ENCODE results near the gene CPXM2.

Gene CPXM2

DNA sequence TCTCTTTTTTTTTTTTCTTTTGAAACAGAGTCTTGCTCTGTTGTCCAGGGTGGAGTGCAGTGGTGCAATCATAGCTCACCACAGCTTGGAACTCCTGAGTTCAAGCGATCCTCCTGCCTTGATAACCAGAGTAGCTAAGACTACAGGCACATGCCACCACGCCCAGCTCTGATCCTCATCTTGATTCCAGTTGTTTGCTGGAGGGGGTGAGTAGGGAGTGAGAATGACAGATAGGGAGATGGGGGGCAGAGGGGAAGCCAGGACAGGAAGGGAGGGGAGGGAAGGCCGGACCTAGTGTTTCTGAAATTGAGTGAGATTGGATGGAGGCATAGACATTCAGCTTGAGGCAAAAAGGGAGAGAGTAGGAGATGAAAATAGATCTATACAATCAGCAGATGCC, 25.2 kb upstream of the CPXM2 start:
- Histone ChIP-seq H3K4me3 (ENCODE audit: low read depth in 1 of 2, low read length in 2 of 2) (no peak overlapping the region), H3K9me3 (ENCODE audit: low read length) (no peaks in the 10 kb centered on the region), H3K36me3 (ENCODE audit: insufficient read depth, low read length) (no peaks in the 10 kb centered on the region), H3K4me1 (ENCODE audit: insufficient read depth, low read length) (peaks cover 25% of the 10 kb centered on the region), H3K9ac (ENCODE audit: low read length) (no peak overlapping the region), H3K27ac (ENCODE audit: low read depth, low read length) (no peak overlapping the region), H3K27me3 (ENCODE audit: control insufficient read depth in 1 of 2, insufficient read depth in 2 of 2, low read length in 2 of 2) (no peaks in the 10 kb centered on the region)

DNA sequence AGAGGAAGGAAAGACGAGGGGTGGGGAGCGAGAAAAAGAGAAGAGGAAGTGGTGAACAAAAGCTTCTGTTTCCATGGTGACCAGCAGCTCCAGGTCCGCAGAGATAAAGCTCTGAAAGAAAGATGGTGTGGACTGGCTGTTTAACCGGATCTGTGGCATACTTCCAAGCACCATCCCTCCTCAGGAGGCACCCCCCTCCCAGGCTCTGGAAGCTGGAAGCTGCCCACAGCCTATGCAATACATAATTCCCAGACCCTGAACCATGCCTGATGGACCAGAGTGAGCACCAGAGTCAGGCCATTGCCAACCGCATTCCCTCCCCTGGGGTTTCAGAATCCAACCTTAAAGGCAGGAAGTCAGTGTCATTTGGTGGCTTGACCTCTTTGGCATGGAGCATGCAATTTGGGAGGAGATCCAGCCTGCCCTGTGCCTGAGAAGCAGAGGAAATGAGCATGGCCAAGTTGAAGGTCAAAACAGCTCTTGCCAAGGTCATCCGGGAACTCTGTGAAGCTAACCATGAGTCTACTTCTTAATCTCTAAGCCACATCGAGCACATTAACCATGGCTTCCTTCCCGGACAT, 22.2 kb upstream of the CPXM2 start:
- H3K4me1 ChIP-seq (ENCODE audit: insufficient read depth, low read length): peaks cover 44% of the 10 kb centered on the region
- no peak overlapping the region for H3K4me3 ChIP-seq (ENCODE audit: low read depth in 1 of 2, low read length in 2 of 2)
- no peaks in the 10 kb centered on the region for H3K36me3 ChIP-seq (ENCODE audit: insufficient read depth, low read length)
- H3K27me3 ChIP-seq (ENCODE audit: control insufficient read depth in 1 of 2, insufficient read depth in 2 of 2, low read length in 2 of 2): no peaks in the 10 kb centered on the region
- no peak overlapping the region for H3K9ac ChIP-seq (ENCODE audit: low read length)
- H3K27ac ChIP-seq (ENCODE audit: low read depth, low read length): peak overlapping the region; percentile 52
- no peaks in the 10 kb centered on the region for H3K9me3 ChIP-seq (ENCODE audit: low read length)

DNA sequence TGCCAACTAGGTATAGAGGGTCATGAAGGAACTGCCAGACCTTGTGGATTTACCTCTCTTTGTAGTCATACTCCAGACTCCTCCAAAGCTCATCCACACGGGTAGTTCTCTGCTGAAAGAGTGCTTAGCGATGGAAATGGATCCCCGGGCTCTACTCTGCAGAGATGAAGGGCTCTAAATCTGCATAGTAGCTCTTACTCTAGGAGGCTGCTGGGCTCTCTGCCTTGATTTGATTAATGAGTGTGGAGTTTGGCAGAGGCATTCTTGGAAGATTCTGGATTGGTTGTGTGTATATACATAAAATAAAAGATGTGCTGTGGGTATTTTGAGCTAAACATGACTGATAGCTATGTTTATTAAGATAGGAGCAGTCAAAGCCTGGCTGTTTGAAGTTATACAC, 21.3 kb upstream of the CPXM2 start:
- peak overlapping the region in 1 of 2 donors; percentile 8 for H3K4me3 ChIP-seq (ENCODE audit: low read depth in 1 of 2, low read length in 2 of 2)
- peak overlapping the region; percentile 52 for H3K27ac ChIP-seq (ENCODE audit: low read depth, low read length)
- no peaks in the 10 kb centered on the region for H3K27me3 ChIP-seq (ENCODE audit: control insufficient read depth in 1 of 2, insufficient read depth in 2 of 2, low read length in 2 of 2)
- H3K9ac ChIP-seq (ENCODE audit: low read length): no peak overlapping the region
- no peaks in the 10 kb centered on the region for H3K36me3 ChIP-seq (ENCODE audit: insufficient read depth, low read length)
- no peaks in the 10 kb centered on the region for H3K9me3 ChIP-seq (ENCODE audit: low read length)
- peaks cover 48% of the 10 kb centered on the region for H3K4me1 ChIP-seq (ENCODE audit: insufficient read depth, low read length)

DNA sequence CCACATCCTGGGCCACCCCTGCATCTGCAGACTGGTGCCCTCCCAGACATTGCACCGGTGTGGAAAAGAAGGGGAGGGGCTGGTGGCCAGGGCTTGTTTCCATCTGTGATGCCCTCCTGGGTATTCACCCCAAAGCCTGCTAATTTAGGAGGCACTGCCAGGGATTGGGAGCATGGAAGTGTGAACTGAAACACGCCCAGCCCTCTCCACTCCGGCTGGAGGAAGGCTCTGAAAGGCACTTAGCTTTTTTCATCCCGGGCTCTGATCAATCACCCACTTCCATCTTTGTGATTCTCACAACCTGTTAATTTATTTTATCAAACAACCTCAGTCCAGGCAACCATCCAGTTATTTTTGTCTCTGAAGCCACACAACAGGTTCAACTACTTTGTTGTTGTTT, 20.9 kb upstream of the CPXM2 start:
- Histone ChIP-seq H3K9ac (ENCODE audit: low read length) (no peak overlapping the region), H3K36me3 (ENCODE audit: insufficient read depth, low read length) (no peaks in the 10 kb centered on the region), H3K27ac (ENCODE audit: low read depth, low read length) (no peak overlapping the region)

DNA sequence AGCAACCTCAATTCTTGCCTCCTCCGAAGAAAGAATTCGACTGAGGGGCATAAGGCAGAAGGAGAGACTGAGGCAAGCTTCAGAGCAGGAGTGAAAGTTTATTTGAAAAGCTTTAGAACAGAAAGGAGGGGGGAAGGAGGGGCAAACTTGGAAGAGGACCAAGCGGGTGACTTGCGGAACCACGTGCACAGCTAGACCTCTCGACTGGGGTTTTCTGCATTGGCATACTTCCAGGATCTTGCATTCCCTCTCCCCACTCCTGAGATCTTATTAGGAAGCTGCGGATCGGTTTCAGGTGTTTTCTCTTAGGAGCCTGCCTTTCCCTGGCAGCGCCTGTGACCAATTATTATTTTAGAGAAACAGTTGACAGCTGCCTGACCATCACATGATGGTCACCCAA, 20.3 kb upstream of the CPXM2 start:
- no peaks in the 10 kb centered on the region for H3K9me3 ChIP-seq (ENCODE audit: low read length)
- H3K27ac ChIP-seq (ENCODE audit: low read depth, low read length): no peak overlapping the region
- no peak overlapping the region for H3K9ac ChIP-seq (ENCODE audit: low read length)
- no peaks in the 10 kb centered on the region for H3K36me3 ChIP-seq (ENCODE audit: insufficient read depth, low read length)
- no peak overlapping the region for H3K4me3 ChIP-seq (ENCODE audit: low read depth in 1 of 2, low read length in 2 of 2)
- no peaks in the 10 kb centered on the region for H3K27me3 ChIP-seq (ENCODE audit: control insufficient read depth in 1 of 2, insufficient read depth in 2 of 2, low read length in 2 of 2)
- H3K4me1 ChIP-seq (ENCODE audit: insufficient read depth, low read length): peaks cover 58% of the 10 kb centered on the region

More for the DNA sequence above, 20.9 kb upstream of the CPXM2 start:
- peaks cover 52% of the 10 kb centered on the region for H3K4me1 ChIP-seq (ENCODE audit: insufficient read depth, low read length)
- no peaks in the 10 kb centered on the region for H3K9me3 ChIP-seq (ENCODE audit: low read length)
- no peaks in the 10 kb centered on the region for H3K27me3 ChIP-seq (ENCODE audit: control insufficient read depth in 1 of 2, insufficient read depth in 2 of 2, low read length in 2 of 2)
- H3K4me3 ChIP-seq (ENCODE audit: low read depth in 1 of 2, low read length in 2 of 2): peak overlapping the region in 1 of 2 donors; percentile 8

DNA sequence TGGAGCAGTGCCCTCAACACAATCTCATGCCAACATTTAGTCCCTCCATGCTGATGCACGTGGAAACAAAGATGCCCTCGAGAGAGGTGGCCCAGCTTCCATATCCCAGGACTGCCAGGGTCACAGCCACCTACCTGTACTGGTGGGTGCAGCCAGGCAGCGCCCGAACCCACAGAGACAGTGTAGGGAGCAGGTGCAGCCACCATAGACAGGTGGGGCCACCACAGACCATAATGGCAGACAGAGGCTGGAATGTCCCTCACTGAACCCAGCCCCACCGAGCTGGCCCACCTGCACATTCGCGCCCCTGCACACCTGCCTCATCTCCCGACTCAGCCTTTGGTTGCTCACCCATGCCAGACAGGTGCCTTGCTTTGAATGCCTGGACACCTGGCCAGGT, 18.3 kb upstream of the CPXM2 start:
- Histone ChIP-seq H3K9ac (ENCODE audit: low read length) (no peak overlapping the region), H3K9me3 (ENCODE audit: low read length) (no peaks in the 10 kb centered on the region), H3K36me3 (ENCODE audit: insufficient read depth, low read length) (no peaks in the 10 kb centered on the region), H3K4me1 (ENCODE audit: insufficient read depth, low read length) (peaks cover 70% of the 10 kb centered on the region), H3K27ac (ENCODE audit: low read depth, low read length) (no peak overlapping the region), H3K4me3 (ENCODE audit: low read depth in 1 of 2, low read length in 2 of 2) (no peak overlapping the region), H3K27me3 (ENCODE audit: control insufficient read depth in 1 of 2, insufficient read depth in 2 of 2, low read length in 2 of 2) (no peaks in the 10 kb centered on the region)

DNA sequence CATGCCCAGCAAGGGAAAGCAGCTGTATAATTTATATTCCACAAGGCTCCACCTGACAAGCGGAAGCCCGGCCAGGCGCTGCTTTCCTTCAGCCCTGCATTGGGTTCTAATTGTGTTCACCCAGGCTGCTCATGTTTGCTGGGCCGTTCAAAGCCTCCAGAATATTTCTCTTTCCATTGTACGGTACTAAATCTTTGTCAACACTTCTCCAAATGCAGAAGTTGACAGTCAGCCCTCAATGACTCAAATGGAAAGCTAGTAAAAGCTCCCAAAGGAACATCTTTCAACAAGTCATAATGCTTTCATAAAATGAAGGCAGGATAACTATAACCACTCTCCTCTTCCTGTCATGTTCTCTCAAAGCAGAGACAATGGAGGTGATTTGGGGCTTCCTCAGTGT, 17.8 kb upstream of the CPXM2 start:
- Histone ChIP-seq H3K27me3 (ENCODE audit: control insufficient read depth in 1 of 2, insufficient read depth in 2 of 2, low read length in 2 of 2) (no peaks in the 10 kb centered on the region), H3K36me3 (ENCODE audit: insufficient read depth, low read length) (no peaks in the 10 kb centered on the region), H3K9ac (ENCODE audit: low read length) (no peak overlapping the region), H3K9me3 (ENCODE audit: low read length) (no peaks in the 10 kb centered on the region), H3K4me1 (ENCODE audit: insufficient read depth, low read length) (peaks cover 71% of the 10 kb centered on the region), H3K27ac (ENCODE audit: low read depth, low read length) (no peak overlapping the region), H3K4me3 (ENCODE audit: low read depth in 1 of 2, low read length in 2 of 2) (no peak overlapping the region)

DNA sequence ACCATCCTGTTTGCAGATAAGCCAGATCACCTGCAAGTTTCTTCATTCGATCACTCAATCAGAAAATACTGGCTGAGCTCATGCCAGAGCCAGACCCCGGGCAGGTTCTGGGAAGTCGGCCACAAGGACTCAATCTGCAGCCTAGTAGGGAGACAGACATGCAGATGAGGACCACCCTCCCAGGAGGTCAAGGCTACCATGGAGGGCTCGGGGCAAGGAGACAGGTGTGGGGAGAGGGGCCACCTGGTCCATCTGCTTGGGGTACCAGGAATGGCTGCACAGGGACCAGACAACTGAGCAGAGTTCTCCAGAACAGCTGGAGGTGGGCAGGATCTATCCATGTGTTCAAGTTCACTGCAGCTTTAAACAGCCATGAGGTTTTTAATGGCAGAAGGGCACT, 16.8 kb upstream of the CPXM2 start:
- no peaks in the 10 kb centered on the region for H3K9me3 ChIP-seq (ENCODE audit: low read length)
- H3K27me3 ChIP-seq (ENCODE audit: control insufficient read depth in 1 of 2, insufficient read depth in 2 of 2, low read length in 2 of 2): no peaks in the 10 kb centered on the region
- H3K36me3 ChIP-seq (ENCODE audit: insufficient read depth, low read length): no peaks in the 10 kb centered on the region
- peaks cover 70% of the 10 kb centered on the region for H3K4me1 ChIP-seq (ENCODE audit: insufficient read depth, low read length)
- no peak overlapping the region for H3K4me3 ChIP-seq (ENCODE audit: low read depth in 1 of 2, low read length in 2 of 2)
- no peak overlapping the region for H3K9ac ChIP-seq (ENCODE audit: low read length)
- no peak overlapping the region for H3K27ac ChIP-seq (ENCODE audit: low read depth, low read length)

DNA sequence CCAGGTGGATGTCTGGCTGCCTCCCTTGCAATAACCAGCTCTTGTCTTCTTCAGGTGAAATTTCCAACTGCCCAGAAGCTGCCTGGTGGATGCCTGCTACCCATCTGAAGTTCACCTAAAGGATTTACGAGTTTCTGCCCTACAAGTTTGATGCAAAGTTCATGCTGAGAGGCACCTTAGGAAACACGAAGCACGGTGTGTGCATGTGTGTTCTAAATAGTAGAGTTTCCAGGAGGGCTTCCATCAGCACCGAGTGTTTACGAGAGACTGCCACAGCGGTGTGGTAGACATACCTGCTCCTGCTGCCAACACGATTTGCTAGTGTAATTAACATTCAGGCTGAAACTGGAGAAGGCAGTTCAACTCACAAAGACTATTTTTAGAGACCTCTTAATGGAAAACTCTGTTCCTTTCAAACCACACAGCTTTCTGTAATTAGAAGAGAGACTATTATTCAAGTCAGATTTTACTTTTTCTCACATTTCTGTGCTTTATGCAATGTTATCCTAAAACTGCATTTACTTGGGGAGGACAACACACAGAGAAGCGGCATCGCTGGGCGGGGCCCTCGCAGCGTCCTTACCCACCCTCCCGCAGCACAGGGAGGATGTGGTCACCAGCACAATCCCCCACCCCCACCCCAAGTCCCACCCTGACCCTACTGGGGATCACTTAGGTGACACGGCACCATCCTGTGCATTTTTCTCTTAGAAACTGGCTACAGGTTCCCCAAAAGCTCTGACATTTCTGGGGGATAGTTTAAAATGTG, 15.5 kb upstream of the CPXM2 start:
- no peak overlapping the region for H3K9ac ChIP-seq (ENCODE audit: low read length)
- peaks cover 59% of the 10 kb centered on the region for H3K4me1 ChIP-seq (ENCODE audit: insufficient read depth, low read length)
- no peak overlapping the region for H3K4me3 ChIP-seq (ENCODE audit: low read depth in 1 of 2, low read length in 2 of 2)
- no peak overlapping the region for H3K27ac ChIP-seq (ENCODE audit: low read depth, low read length)
- no peaks in the 10 kb centered on the region for H3K27me3 ChIP-seq (ENCODE audit: control insufficient read depth in 1 of 2, insufficient read depth in 2 of 2, low read length in 2 of 2)
- no peaks in the 10 kb centered on the region for H3K9me3 ChIP-seq (ENCODE audit: low read length)
- no peaks in the 10 kb centered on the region for H3K36me3 ChIP-seq (ENCODE audit: insufficient read depth, low read length)

DNA sequence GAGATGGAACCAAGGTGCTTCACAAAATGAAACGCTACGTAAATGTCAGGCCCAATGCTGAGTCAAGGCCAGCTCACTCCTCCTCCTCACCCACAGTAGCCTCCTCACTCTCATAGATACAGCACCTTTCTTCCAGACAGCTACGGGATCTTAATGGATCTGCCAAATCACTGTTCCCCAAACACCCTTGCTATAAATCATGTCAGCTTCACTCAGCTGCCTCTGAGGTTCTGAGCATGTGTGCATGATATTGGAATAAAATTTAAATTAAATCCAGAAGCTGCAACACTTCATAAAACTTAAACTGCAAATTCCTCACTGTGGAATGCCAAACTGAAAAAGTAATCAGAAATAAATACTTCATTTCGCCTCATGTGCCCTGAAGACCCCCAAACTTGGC, 14.7 kb upstream of the CPXM2 start:
- Histone ChIP-seq H3K27ac (ENCODE audit: low read depth, low read length) (no peak overlapping the region), H3K9me3 (ENCODE audit: low read length) (no peaks in the 10 kb centered on the region), H3K36me3 (ENCODE audit: insufficient read depth, low read length) (no peaks in the 10 kb centered on the region), H3K9ac (ENCODE audit: low read length) (no peak overlapping the region), H3K27me3 (ENCODE audit: control insufficient read depth in 1 of 2, insufficient read depth in 2 of 2, low read length in 2 of 2) (no peaks in the 10 kb centered on the region), H3K4me3 (ENCODE audit: low read depth in 1 of 2, low read length in 2 of 2) (no peak overlapping the region), H3K4me1 (ENCODE audit: insufficient read depth, low read length) (peaks cover 55% of the 10 kb centered on the region)

DNA sequence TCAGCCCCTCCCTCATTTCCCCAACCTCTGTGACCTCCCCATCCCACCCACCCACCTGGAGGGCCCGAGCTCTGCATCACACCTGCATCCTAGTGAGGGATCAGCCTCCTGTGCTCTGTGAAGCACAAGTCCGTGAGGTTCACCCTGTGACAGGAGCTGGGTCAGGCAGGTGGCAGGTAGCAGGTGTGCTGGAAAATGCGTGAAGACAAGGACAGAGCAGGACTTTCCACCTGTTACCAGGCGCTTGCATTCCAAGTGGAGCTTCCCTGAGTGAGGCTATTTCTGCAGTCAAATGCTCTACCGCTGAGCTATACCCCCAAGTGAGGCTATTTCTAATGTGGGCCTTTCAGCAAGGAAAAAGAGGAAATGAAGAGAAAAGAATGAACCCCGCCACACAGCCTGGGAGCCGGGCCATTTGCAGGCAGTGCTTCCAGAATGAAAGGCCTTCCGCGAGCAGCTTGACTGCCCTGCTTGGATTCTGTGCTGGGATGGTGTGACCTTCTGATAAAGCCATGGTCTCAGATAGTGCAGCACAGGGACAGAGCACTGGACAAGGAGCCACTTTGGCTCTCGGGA, 13.3 kb upstream of the CPXM2 start:
- Histone ChIP-seq H3K9ac (ENCODE audit: low read length) (no peak overlapping the region), H3K36me3 (ENCODE audit: insufficient read depth, low read length) (no peaks in the 10 kb centered on the region), H3K4me1 (ENCODE audit: insufficient read depth, low read length) (peaks cover 54% of the 10 kb centered on the region), H3K9me3 (ENCODE audit: low read length) (no peaks in the 10 kb centered on the region), H3K4me3 (ENCODE audit: low read depth in 1 of 2, low read length in 2 of 2) (no peak overlapping the region), H3K27me3 (ENCODE audit: control insufficient read depth in 1 of 2, insufficient read depth in 2 of 2, low read length in 2 of 2) (no peaks in the 10 kb centered on the region), H3K27ac (ENCODE audit: low read depth, low read length) (no peak overlapping the region)

DNA sequence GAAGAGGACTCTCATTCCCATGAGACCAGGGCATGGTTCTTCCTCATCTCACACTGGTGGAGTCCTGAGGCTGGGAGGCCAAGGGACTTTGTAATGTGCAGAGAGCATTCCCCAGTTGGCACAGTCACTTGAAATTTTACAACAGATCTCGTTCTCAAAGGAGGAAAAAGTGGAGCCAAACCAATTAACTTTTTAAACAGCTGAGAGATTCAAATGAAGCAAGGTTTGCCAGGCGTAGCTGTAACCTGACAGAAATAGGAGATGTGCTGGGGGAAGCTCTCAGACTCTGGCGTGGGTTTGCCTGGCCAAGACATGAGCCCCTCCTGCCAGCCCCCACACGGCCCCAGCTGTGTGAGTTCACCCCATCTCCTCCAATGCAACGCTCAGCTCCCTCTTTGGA, 12.0 kb upstream of the CPXM2 start:
- Histone ChIP-seq H3K27me3 (ENCODE audit: control insufficient read depth in 1 of 2, insufficient read depth in 2 of 2, low read length in 2 of 2) (no peaks in the 10 kb centered on the region), H3K27ac (ENCODE audit: low read depth, low read length) (peak overlapping the region; percentile 10), H3K9ac (ENCODE audit: low read length) (no peak overlapping the region), H3K4me3 (ENCODE audit: low read depth in 1 of 2, low read length in 2 of 2) (no peak overlapping the region), H3K9me3 (ENCODE audit: low read length) (no peaks in the 10 kb centered on the region), H3K4me1 (ENCODE audit: insufficient read depth, low read length) (peaks cover 42% of the 10 kb centered on the region), H3K36me3 (ENCODE audit: insufficient read depth, low read length) (no peaks in the 10 kb centered on the region)
